ENCODE data around the gene EVX1. TPM values are rescaled to one million over a fixed set of nuclear protein-coding genes. Genes with fewer than 3 reads are reported as not detected.

The EVX1 gene
- total and polyA plus RNA-seq, 2 of the 8 experiments (the other 6 are each of a cell fraction or from before 2014, with no cell fraction given) = not detected

DNA sequence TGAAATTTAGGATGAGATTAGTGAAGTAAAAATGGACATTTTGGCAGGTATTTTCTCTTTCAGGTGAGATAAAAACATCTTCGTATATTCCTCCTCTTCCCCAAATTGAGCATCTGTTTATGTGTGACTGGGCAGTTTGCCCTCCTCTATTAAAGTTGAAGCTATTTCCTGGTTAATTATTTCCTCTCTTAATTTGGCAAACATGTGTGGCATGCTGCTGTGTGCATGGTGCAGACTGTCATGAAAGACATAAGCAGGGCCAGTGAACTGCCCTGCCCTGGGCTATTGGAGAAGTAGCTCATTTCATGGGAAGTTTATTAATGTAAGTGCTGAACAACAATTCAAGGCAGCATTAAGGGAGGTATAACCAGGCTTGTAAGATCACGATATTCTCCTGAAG, 52.6 kb downstream of the EVX1 start:
- Histone ChIP-seq H4K8ac (ENCODE audit: extremely low read depth, insufficient read depth, low read length) (no peak overlapping the region), H2BK12ac (ENCODE audit: low read depth, low read length) (no peak overlapping the region), H2BK15ac (ENCODE audit: low read length) (no peak overlapping the region), H3K79me1 (ENCODE audit: low read depth, low read length) (no peaks in the 10 kb centered on the region), H3K79me2 (ENCODE audit: control insufficient read depth in 1 of 2, insufficient read depth in 2 of 2, low read length in 2 of 2) (no peaks in the 10 kb centered on the region), H4K5ac (ENCODE audit: insufficient read length, low read depth, low read length) (no peak overlapping the region), H2BK120ac (replicated peaks; ENCODE audit: low read depth, low read length) (no peak overlapping the region), H3K27me3 (replicated peaks in 1 of 4; ENCODE audit: control insufficient read depth in 3 of 4, extremely low read depth in 1 of 4, insufficient read depth in 3 of 4, low read length in 3 of 4) (no peaks in the 10 kb centered on the region), H3K36me3 (ENCODE audit: control insufficient read depth in 2 of 4, insufficient read depth in 4 of 4, low read length in 3 of 4) (no peaks in the 10 kb centered on the region), H3K14ac (ENCODE audit: insufficient read length) (no peak overlapping the region), H3K18ac (ENCODE audit: extremely low read depth, low read length) (no peak overlapping the region), H2BK20ac (ENCODE audit: low read length) (no peak overlapping the region), H3K4ac (replicated peaks; ENCODE audit: insufficient read length, low read depth, low read length) (no peak overlapping the region), H2BK5ac (ENCODE audit: low read depth, low read length) (no peak overlapping the region), H3K4me3 (ENCODE audit: extremely low read depth in 1 of 4, insufficient read depth in 2 of 4, low read depth in 3 of 4, low read length in 4 of 4) (no peak overlapping the region), H4K91ac (replicated peaks; ENCODE audit: insufficient read length, low read length) (no peak overlapping the region), H3K27ac (ENCODE audit: low read depth, low read length) (no peak overlapping the region), H2AFZ (ENCODE audit: low read length) (no peak overlapping the region), H2AK5ac (ENCODE audit: low read depth, low read length) (no peak overlapping the region), H3K4me1 (replicated peaks in 1 of 4; ENCODE audit: control insufficient read depth in 3 of 4, insufficient read depth in 4 of 4, low read length in 3 of 4) (no peaks in the 10 kb centered on the region), H3K9ac (replicated peaks in 1 of 4; ENCODE audit: extremely low read depth in 1 of 4, low read depth in 3 of 4, low read length in 3 of 4) (no peak overlapping the region), H3K56ac (replicated peaks; ENCODE audit: insufficient read length, low read depth, low read length) (no peak overlapping the region), H3K23me2 (ENCODE audit: low read depth, low read length) (peaks cover 2% of the 10 kb centered on the region; the same call in 1 of the 2 replicates), H3K4me2 (ENCODE audit: insufficient read depth in 1 of 2, low read depth in 2 of 2, low read length in 2 of 2) (no peak overlapping the region), H3K23ac (ENCODE audit: insufficient read length) (no peak overlapping the region), H3K9me3 (ENCODE audit: insufficient read depth in 2 of 2, low read depth in 1 of 2, low read length in 1 of 2) (no peaks in the 10 kb centered on the region), H4K20me1 (replicated peaks in 1 of 2; ENCODE audit: control insufficient read depth in 1 of 2, insufficient read depth in 2 of 2, low read length in 2 of 2) (no peaks in the 10 kb centered on the region)
- POLR2A ChIA-PET (ENCODE audit: partially characterized antibody) = interaction anchor here (0.8 kb wide), 1 partner anchor 8 kb away, joined by 4 read pairs; no protein-coding TSS in a partner anchor
- DNase-seq (ENCODE audit: low read depth in 1 of 2, low spot score in 2 of 2) = no peak
- CTCF ChIA-PET (ENCODE audit: partially characterized antibody) = interaction anchor here (0.6 to 1.8 kb wide), 6 partner anchors 16 to 99 kb away, joined by 3 to 4 read pairs (median 4); no protein-coding TSS in a partner anchor
- WGBS, 2 experiments (ENCODE audit: extremely low coverage in 1 of 2, insufficient coverage in 1 of 2, insufficient read length in 1 of 2, insufficient replicate concordance in 2 of 2, low coverage in 1 of 2, low lambda C conversion rate in 2 of 2, missing lambda C conversion rate in 1 of 2) = 82% methylated on average over 2 of the region's 2 CpGs; no CpG with 5 or more reads in 1 of the 2 experiments
- no peak for FAIRE-seq
- no peak for TF ChIP-seq KDM1A (IDR thresholded peaks at IDR 0.05; ENCODE audit: borderline replicate concordance, low read length)

All from H1 (cell line).